ENCODE measurements around the gene L3MBTL4. TPM values are rescaled to one million over a fixed set of nuclear protein-coding genes. Genes with fewer than 3 reads are reported as not detected.

L3MBTL4 gene
- total RNA-seq, 2 donors from 2014 or later = 4.6 to 7.2 TPM

DNA sequence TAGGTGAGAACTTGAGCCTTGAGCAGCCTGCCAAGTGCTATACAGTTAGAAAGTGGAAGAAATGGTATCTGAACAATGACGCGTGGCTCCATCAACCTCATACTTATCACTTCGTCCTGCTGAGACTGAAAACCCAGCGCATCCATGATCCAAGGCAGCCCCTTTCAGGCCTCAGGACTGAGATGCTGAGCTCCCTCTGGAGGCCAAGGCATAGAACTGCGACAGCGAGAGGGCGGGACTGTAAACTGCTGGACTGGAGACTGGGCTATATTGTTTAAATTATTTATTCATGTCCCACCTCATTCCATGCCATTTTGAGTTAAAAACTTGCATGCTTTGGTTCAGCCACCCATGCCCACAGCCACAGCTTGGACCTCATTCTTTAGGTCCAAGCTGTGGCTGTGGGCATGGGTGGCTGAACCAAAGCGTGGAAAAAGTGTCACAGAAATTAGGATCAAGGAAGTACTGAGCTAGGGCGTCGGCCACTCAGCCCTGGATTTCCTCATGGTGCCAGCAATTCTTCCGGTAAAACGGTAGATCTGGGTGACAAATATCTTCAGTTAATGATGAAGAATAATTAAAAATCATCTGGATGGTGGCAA, 195.5 kb downstream of the L3MBTL4 start:
- WGBS, 2 experiments (ENCODE audit: insufficient coverage in 1 of 2, insufficient read length in 1 of 2) = 48 to 93% methylated on average over 5 to 12 of the region's 12 CpGs
- H3K4me3 Mint-ChIP-seq = no peak overlapping the region
- no peaks in the 10 kb centered on the region for H3K4me1 Mint-ChIP-seq
- TF ChIP-seq, protein P1, sequence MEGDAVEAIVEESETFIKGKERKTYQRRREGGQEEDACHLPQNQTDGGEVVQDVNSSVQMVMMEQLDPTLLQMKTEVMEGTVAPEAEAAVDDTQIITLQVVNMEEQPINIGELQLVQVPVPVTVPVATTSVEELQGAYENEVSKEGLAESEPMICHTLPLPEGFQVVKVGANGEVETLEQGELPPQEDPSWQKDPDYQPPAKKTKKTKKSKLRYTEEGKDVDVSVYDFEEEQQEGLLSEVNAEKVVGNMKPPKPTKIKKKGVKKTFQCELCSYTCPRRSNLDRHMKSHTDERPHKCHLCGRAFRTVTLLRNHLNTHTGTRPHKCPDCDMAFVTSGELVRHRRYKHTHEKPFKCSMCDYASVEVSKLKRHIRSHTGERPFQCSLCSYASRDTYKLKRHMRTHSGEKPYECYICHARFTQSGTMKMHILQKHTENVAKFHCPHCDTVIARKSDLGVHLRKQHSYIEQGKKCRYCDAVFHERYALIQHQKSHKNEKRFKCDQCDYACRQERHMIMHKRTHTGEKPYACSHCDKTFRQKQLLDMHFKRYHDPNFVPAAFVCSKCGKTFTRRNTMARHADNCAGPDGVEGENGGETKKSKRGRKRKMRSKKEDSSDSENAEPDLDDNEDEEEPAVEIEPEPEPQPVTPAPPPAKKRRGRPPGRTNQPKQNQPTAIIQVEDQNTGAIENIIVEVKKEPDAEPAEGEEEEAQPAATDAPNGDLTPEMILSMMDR (conservative IDR thresholded peaks at IDR 0.05) = peak; percentile 90
- Histone ChIP-seq H3K27ac (ENCODE audit: low read depth, low read length) (no peak overlapping the region), H3K9me3 (ENCODE audit: control insufficient read depth, low read length) (no peaks in the 10 kb centered on the region), H3K9ac (ENCODE audit: extremely low read depth, low read length, poor library complexity, severe bottlenecking) (no peak overlapping the region), H3K4me1 (ENCODE audit: control insufficient read depth, insufficient read depth, low read length) (no peaks in the 10 kb centered on the region), H3K4me3 (ENCODE audit: low read length) (no peak overlapping the region), H3K27me3 (ENCODE audit: control insufficient read depth, insufficient read depth, low read length, poor library complexity, severe bottlenecking) (no peaks in the 10 kb centered on the region), H3K36me3 (ENCODE audit: control insufficient read depth, insufficient read depth, low read length) (no peaks in the 10 kb centered on the region)
- H3K27ac Mint-ChIP-seq = no peak overlapping the region
- no peaks in the 10 kb centered on the region for H3K36me3 Mint-ChIP-seq (ENCODE audit: low read depth)
- no peaks in the 10 kb centered on the region for H3K27me3 Mint-ChIP-seq (ENCODE audit: insufficient read depth)
- DNase-seq = peak; percentile 89
- no peaks in the 10 kb centered on the region for H3K9me3 Mint-ChIP-seq

DNA sequence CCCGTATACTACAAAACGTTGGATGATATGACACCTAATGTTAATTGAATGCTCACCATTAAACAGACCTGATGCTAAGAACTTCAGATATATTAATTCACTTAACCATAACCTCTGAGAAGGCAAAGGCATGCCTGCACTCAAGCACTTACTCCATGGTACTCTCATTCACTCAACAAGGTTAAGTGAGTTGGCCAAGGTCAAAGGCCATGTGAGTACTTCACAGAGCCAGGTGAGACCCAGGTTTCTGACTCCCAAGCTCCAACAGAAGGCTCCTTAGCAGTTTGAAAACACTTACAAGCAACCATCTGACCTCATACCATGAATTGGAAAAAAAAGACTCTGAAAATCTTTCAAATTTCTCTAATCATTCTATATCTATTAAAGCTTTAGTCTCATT, 198.8 kb downstream of the L3MBTL4 start:
- Mint-ChIP-seq H3K4me3 (no peak overlapping the region), H3K36me3 (ENCODE audit: low read depth) (no peaks in the 10 kb centered on the region), H3K27ac (no peak overlapping the region), H3K9me3 (no peaks in the 10 kb centered on the region), H3K27me3 (ENCODE audit: insufficient read depth) (no peaks in the 10 kb centered on the region), H3K4me1 (no peaks in the 10 kb centered on the region)
- no peaks in the 10 kb centered on the region for H3K36me3 ChIP-seq (ENCODE audit: control insufficient read depth, insufficient read depth, low read length)
- H3K9ac ChIP-seq (ENCODE audit: extremely low read depth, low read length, poor library complexity, severe bottlenecking) = no peak overlapping the region
- no peaks in the 10 kb centered on the region for H3K27me3 ChIP-seq (ENCODE audit: control insufficient read depth, insufficient read depth, low read length, poor library complexity, severe bottlenecking)
- WGBS, 2 experiments (ENCODE audit: insufficient coverage in 1 of 2, insufficient read length in 1 of 2) = 85 to 100% methylated on average over 2 of the region's 2 CpGs
- no peak for DNase-seq
- no peaks in the 10 kb centered on the region for H3K9me3 ChIP-seq (ENCODE audit: control insufficient read depth, low read length)
- H3K4me3 ChIP-seq (ENCODE audit: low read length) = no peak overlapping the region
- H3K27ac ChIP-seq (ENCODE audit: low read depth, low read length) = no peak overlapping the region
- no peaks in the 10 kb centered on the region for H3K4me1 ChIP-seq (ENCODE audit: control insufficient read depth, insufficient read depth, low read length)
- TF ChIP-seq, protein P1 (conservative IDR thresholded peaks at IDR 0.05) = no peak

DNA sequence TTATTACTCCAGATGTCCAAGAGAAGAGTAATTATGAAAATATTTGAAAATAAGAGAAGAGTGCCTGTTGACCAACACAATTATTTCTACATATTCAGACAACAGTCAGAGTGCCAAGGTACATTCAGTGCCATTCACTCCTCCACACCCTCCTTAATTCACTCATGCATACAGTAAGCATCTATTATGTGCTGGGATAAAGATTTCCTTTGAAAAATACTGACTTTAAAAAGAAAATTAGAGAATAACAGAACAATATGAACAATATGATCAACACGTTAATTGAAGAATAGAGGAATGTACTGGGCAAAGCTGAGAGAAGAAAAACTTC, 203.6 kb downstream of the L3MBTL4 start:
- H3K4me3 Mint-ChIP-seq = no peak overlapping the region
- H3K27me3 Mint-ChIP-seq (ENCODE audit: insufficient read depth) = no peaks in the 10 kb centered on the region
- no peaks in the 10 kb centered on the region for H3K9me3 ChIP-seq (ENCODE audit: control insufficient read depth, low read length)
- no peaks in the 10 kb centered on the region for H3K36me3 ChIP-seq (ENCODE audit: control insufficient read depth, insufficient read depth, low read length)
- H3K27ac ChIP-seq (ENCODE audit: low read depth, low read length) = no peak overlapping the region
- no peak for DNase-seq
- H3K4me1 ChIP-seq (ENCODE audit: control insufficient read depth, insufficient read depth, low read length) = no peaks in the 10 kb centered on the region
- TF ChIP-seq, protein P1 (conservative IDR thresholded peaks at IDR 0.05) = no peak
- no peaks in the 10 kb centered on the region for H3K9me3 Mint-ChIP-seq
- no peak overlapping the region for H3K27ac Mint-ChIP-seq
- no peaks in the 10 kb centered on the region for H3K4me1 Mint-ChIP-seq
- H3K36me3 Mint-ChIP-seq (ENCODE audit: low read depth) = no peaks in the 10 kb centered on the region
- H3K27me3 ChIP-seq (ENCODE audit: control insufficient read depth, insufficient read depth, low read length, poor library complexity, severe bottlenecking) = no peaks in the 10 kb centered on the region
- WGBS, 2 experiments (ENCODE audit: insufficient coverage in 1 of 2, insufficient read length in 1 of 2) = 67 to 100% methylated on average over 1 of the region's 1 CpG
- no peak overlapping the region for H3K4me3 ChIP-seq (ENCODE audit: low read length)
- no peak overlapping the region for H3K9ac ChIP-seq (ENCODE audit: extremely low read depth, low read length, poor library complexity, severe bottlenecking)
